AG04450 (cell line): ENCODE data around the gene CX3CL1. TPM values are rescaled to one million over a fixed set of nuclear protein-coding genes. Genes with fewer than 3 reads are reported as not detected.

Source experiments
- CTCF ChIA-PET: fragments of 300-600, 350-600 bp; formaldehyde crosslinking; extraction: SDS; loops from one replicate; lab custom pipeline; 2022; ENCODE audit warnings: antibody characterized with exemption, inconsistent platforms; lab: Charles Lee
- POLR2A ChIA-PET: fragments of 350-600 bp; formaldehyde crosslinking; extraction: SDS; loops from one replicate; lab custom pipeline; 2021; ENCODE audit warnings: antibody characterized with exemption, inconsistent platforms; lab: Yijun Ruan, JAX
- DNase-seq: peaks from one replicate; pipeline ENCODE4 v3.0.0-alpha.2; 2011; ENCODE audit warnings: low read depth, low spot score
- H3K27ac ChIP-seq: one replicate; pipeline ENCODE4 v1.5.1; 2012; ENCODE audit warnings: low read depth, low read length, control low read depth
- H3K27me3 ChIP-seq: one replicate; pipeline ENCODE4 v1.6.0; 2012; ENCODE audit warnings: low read length; ENCODE audit not compliant: control insufficient read depth, insufficient read depth
- H3K4me3 ChIP-seq: 2 replicates; pipeline ENCODE4 v1.5.1; 2011; ENCODE audit warnings: mild to moderate bottlenecking, low read depth, low read length, control low read depth
- H3K9me3 ChIP-seq: 2 replicates; pipeline ENCODE4 v1.5.1; 2012; ENCODE audit warnings: low read length; ENCODE audit not compliant: control insufficient read depth, insufficient read depth
- polyA plus RNA-seq: library from polyadenylated mRNA; depleted of rRNA; stranded (reverse); fragments of >200 nt; gene quantifications from 2 replicates; pipeline ENCODE4 v1.2.3, GENCODE V29; 2011
- TF ChIP-seq, protein P1 (sequence below): IDR thresholded peaks from 2 replicates; pipeline ENCODE4 v1.5.1; 2011; ENCODE audit warnings: low read depth, low read length, control low read depth, inconsistent platforms

Gene CX3CL1
- polyA plus RNA-seq, 1 experiment: 0.48 TPM

DNA sequence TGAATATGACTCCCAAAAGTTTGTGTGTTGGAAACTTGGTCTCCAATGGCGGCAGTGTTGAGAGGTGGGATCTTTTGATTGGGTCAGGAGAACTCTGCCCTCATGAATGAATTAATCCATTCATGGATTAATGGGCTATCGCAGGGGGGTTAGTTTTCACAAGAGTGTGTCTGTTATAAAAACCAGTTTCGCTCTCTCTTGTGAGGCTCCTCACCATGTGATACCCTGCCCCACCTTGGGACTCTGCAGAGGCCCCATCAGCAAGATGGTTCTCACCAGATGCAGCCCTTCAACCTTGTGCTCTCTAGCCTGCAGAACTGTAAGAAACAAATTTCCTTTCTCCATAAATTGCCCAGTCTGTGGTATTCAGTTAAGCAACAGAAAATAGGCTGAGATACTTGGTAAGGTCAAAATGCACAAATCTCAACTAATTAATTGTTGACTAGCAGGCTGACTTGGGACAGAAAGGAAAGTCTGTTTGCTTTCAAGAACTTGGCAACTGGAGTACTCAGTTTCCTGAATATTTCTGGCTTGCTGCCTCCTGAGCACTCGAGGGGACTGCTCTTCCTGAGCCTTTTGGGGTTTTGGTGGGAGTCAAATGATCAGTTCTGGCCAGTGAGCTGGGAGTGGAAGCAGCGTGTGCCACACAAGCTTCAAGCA is 18.5 kb downstream of the CX3CL1 start:
- TF ChIP-seq, protein P1, sequence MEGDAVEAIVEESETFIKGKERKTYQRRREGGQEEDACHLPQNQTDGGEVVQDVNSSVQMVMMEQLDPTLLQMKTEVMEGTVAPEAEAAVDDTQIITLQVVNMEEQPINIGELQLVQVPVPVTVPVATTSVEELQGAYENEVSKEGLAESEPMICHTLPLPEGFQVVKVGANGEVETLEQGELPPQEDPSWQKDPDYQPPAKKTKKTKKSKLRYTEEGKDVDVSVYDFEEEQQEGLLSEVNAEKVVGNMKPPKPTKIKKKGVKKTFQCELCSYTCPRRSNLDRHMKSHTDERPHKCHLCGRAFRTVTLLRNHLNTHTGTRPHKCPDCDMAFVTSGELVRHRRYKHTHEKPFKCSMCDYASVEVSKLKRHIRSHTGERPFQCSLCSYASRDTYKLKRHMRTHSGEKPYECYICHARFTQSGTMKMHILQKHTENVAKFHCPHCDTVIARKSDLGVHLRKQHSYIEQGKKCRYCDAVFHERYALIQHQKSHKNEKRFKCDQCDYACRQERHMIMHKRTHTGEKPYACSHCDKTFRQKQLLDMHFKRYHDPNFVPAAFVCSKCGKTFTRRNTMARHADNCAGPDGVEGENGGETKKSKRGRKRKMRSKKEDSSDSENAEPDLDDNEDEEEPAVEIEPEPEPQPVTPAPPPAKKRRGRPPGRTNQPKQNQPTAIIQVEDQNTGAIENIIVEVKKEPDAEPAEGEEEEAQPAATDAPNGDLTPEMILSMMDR: no peak
- ChIA-PET CTCF (interaction anchor here (0.6 to 1.9 kb wide), 3 partner anchors 26 to 96 kb away, joined by 3 to 11 read pairs (median 3); no protein-coding TSS in a partner anchor), POLR2A (no interaction called here)
- Histone ChIP-seq H3K27me3 (peaks cover 36% of the 10 kb centered on the region), H3K27ac (no peak overlapping the region), H3K9me3 (peaks cover 9% of the 10 kb centered on the region; the same call in 1 of the 2 replicates), H3K4me3 (no peak overlapping the region)
- no peak for DNase-seq

DNA sequence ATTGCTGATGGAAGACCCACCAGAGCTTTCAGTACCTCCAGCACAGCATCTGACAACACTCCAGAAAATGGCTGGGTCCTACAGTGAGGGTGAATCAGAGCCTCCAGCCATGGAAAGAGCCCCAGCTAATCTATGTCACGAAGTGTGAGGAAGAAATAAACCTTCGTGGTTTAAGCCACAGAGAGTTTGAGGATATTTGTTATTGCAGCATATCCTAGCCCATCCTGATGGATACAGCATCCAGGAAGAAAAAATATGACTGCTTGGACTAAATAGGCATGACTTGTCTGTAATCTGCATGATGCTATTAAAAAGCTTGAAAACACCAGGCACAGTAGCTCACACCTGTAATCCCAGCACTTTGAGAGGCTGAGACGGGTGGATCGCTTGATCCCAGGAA is 19.0 kb downstream of the CX3CL1 start:
- TF ChIP-seq, protein P1: no peak
- H3K27ac ChIP-seq: no peak overlapping the region
- H3K27me3 ChIP-seq: peaks cover 34% of the 10 kb centered on the region
- ChIA-PET POLR2A (no interaction called here), CTCF (interaction anchor here (0.6 to 1.9 kb wide), 3 partner anchors 25 to 96 kb away, joined by 3 to 11 read pairs (median 3); no protein-coding TSS in a partner anchor)
- peaks cover 9% of the 10 kb centered on the region; the same call in 1 of the 2 replicates for H3K9me3 ChIP-seq
- no peak for DNase-seq
- H3K4me3 ChIP-seq: no peak overlapping the region

DNA sequence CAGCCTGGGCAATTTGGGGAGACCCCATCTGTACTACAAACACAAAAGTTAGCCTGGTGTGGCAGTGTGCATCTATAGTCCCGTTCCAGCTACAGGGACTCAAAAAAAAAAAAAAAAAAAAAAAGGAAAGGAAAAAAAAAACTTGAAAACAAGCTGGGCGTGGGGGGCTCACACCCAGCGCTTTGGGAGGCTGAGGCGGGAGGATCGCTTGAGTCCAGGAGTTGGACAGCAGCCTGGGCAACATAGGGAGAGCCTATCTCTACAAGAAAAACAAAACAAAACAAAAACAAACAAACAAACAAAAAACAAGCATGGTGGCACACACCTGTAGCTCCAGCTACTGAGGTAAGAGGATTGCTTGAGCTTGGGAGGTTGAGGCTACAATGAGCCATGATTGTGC is 19.4 kb downstream of the CX3CL1 start:
- TF ChIP-seq, protein P1: no peak
- peaks cover 31% of the 10 kb centered on the region for H3K27me3 ChIP-seq
- H3K27ac ChIP-seq: no peak overlapping the region
- no peak overlapping the region for H3K4me3 ChIP-seq
- H3K9me3 ChIP-seq: peaks cover 9% of the 10 kb centered on the region; the same call in 1 of the 2 replicates
- ChIA-PET POLR2A (no interaction called here), CTCF (interaction anchor here (0.6 to 1.9 kb wide), 3 partner anchors 25 to 184 kb away, joined by 3 to 11 read pairs (median 3); no protein-coding TSS in a partner anchor)
- DNase-seq: no peak

DNA sequence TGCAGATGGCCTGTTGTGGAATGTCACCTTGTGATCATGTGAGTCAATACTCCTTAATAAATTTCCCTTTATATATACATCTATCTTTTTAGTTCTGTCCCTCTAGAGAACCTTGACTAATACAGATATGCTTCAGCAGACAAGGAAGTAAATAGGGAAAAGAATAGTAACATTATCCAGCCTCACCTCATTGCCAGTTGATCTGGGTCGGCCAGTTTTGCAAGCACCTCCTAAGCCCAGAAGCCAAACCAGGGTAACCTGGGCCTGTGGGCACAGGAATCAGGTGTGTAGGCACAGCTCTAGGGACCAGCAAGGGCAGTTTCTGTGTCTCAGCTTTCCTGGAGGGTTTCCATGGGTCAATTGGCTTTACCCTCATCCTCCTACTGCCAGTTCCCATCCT is 20.4 kb downstream of the CX3CL1 start:
- Histone ChIP-seq H3K4me3 (no peak overlapping the region), H3K9me3 (peaks cover 9% of the 10 kb centered on the region; the same call in 1 of the 2 replicates), H3K27me3 (peaks cover 25% of the 10 kb centered on the region), H3K27ac (no peak overlapping the region)
- ChIA-PET CTCF (interaction anchor here (1.9 kb wide), 1 partner anchor 24 kb away, joined by 11 read pairs; no protein-coding TSS in a partner anchor), POLR2A (interaction anchor here (0.6 kb wide), 1 partner anchor 26 kb away, joined by 5 read pairs; no protein-coding TSS in a partner anchor)
- no peak for DNase-seq
- TF ChIP-seq, protein P1: no peak

DNA sequence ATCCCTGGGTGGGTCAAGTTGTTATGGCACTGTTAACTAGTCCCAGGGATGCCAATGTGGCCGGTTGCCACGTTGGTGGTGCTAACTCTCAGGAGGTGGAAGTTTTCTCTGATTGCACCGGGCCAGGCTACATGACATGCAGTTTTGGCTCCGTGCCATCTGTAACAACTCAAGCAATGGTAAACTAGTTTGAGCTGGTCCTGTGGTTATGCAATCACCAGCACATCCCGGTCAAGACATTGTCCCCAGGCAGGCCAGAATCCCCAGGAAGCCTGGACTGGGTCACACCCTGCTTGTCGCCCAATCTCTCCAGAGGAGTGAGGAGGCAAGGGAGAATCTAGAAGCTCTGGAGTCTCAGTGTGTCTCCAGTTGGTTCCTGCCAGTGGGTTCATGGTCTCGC is 22.2 kb downstream of the CX3CL1 start:
- H3K27me3 ChIP-seq: peaks cover 24% of the 10 kb centered on the region
- TF ChIP-seq, protein P1: no peak
- no peak overlapping the region for H3K4me3 ChIP-seq
- ChIA-PET POLR2A (no interaction called here), CTCF (interaction anchor here (0.5 to 1.0 kb wide), 3 partner anchors 22 to 103 kb away, joined by 3 to 4 read pairs (median 3); no protein-coding TSS in a partner anchor)
- H3K27ac ChIP-seq: no peak overlapping the region
- H3K9me3 ChIP-seq: peaks cover 9% of the 10 kb centered on the region; the same call in 1 of the 2 replicates
- no peak for DNase-seq
